Stimulated activated CD8-positive, alpha-beta memory T cell treated with anti-CD3 and anti-CD28 coated beads, Interleukin-4, amount 100 ng/mL, for 24 hours (primary cell): ENCODE results near the gene TSPAN1.
"Not testable (repeated sequence)": the region's sequence is repeated elsewhere in the genome, so short reads cannot be mapped to it uniquely, and the experiment has no call there.

ENCODE experiments used
- DNase-seq: peaks from one replicate; pipeline ENCODE4 v3.0.0-alpha.2; 2020; ENCODE audit warnings: low read depth

TSPAN1 gene

GRCh38 chr1:46218443-46218842 is 43.6 kb downstream of the TSPAN1 start:
- DNase-seq, result no peak

GRCh38 chr1:46219551-46220520 is 44.9 kb downstream of the TSPAN1 start:
- DNase-seq, result no peak

GRCh38 chr1:46220808-46221207 is 45.9 kb downstream of the TSPAN1 start:
- DNase-seq, result no peak

GRCh38 chr1:46221749-46222148 is 46.9 kb downstream of the TSPAN1 start:
- DNase-seq, result no peak

- DNase-seq, result not testable (repeated sequence)
These were observed 48.2 kb downstream of the TSPAN1 start for GRCh38 chr1:46223055-46223454.

GRCh38 chr1:46223472-46223943 is 48.6 kb downstream of the TSPAN1 start:
- peak; percentile 30 for DNase-seq

- no peak for DNase-seq
These were observed 50.1 kb downstream of the TSPAN1 start for GRCh38 chr1:46224966-46225365.

- not testable (repeated sequence) for DNase-seq
These were observed 56.3 kb downstream of the TSPAN1 start for GRCh38 chr1:46231231-46231630.
